ENCODE measurements around the gene GP1BB.
"Not testable (repeated sequence)": the region's sequence is repeated elsewhere in the genome, so short reads cannot be mapped to it uniquely, and the experiment has no call there.

GP1BB gene

DNA sequence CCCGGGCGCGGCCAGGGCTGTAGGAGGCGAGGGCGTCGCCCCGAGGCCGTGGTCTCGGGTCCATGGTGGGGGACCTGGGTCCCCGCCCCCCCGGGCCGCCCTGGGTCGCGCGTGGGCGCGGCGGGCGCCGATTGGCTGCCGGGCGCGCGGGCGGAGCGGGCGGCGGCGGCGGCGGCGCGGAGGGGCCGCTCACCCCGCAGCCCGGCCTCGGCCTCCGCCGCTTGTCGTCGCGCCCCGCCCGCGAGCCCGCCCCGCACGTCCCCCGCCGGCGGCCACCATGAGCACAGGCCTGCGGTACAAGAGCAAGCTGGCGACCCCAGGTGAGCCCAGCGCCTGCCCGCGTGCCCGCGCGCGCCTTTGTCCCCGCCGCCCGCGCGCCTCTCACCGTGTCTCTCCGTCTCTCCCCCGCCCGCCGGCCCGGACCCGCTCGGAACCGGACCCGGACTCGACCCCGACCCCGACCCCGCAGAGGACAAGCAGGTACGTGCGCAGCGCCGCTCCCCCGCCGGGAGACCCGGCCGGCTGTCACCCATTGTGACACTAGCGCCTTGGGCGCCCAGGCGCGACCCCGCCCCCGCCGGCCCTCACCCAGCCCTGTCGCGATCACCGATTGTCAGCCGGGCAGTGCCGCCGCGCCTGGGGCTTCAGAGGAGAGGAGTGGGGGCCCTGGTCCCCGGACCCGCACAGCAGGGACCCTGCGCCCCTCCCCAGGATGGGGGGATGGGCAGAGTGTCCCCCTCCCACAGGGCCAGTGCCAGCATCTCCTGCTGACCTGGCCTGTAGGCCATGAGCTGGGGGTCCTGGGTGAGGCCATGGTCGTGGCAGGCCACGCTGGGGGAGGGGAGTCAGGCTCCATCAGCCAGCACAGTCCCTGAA is 8.8 kb upstream of the GP1BB start, which contains the start of gene SEPTIN5:
Gene SEPTIN5 (plus strand): TSS at position 192 of the 876 bp plus-strand sequence. CDS start 86 bp downstream, at position 278.
- ATAC-seq (no peak), DNase-seq (no peak)

DNA sequence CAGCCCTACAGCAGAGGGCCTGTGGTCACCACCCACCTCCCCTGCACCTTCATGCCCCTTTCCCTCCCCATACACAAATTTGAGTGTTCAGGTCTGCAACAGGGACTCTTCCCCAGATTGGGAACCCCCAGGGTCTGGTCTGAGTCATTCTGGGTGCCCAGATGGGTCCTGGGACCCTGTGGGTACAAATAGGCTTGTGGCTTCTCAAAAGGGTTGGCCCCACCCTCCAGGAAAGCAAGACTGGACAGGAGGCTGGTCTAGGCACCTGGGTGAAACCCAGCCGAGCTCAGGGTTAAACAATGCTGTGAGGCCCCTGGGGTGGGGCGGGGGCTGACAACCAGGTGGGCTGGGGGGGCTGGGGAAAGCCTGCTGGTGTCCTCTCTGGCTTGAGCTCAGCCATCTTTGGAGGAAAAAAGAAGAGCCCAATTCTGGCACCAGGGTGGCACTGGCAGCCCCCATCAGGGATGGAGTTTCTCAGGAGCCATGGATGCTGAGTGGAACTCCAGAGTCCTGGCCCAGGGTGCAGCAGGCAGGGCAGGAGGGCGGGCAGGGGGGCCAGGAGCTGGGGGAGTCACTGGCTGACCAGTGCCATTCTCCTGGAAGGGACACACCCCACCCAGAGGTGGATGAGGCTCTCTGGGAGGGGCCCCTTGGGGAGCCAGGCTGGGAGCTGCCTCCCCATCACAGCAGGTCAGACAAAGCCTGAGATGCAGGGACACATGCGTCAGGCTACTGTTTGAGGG is 8.0 kb upstream of the GP1BB start:
- no peak for ATAC-seq

DNA sequence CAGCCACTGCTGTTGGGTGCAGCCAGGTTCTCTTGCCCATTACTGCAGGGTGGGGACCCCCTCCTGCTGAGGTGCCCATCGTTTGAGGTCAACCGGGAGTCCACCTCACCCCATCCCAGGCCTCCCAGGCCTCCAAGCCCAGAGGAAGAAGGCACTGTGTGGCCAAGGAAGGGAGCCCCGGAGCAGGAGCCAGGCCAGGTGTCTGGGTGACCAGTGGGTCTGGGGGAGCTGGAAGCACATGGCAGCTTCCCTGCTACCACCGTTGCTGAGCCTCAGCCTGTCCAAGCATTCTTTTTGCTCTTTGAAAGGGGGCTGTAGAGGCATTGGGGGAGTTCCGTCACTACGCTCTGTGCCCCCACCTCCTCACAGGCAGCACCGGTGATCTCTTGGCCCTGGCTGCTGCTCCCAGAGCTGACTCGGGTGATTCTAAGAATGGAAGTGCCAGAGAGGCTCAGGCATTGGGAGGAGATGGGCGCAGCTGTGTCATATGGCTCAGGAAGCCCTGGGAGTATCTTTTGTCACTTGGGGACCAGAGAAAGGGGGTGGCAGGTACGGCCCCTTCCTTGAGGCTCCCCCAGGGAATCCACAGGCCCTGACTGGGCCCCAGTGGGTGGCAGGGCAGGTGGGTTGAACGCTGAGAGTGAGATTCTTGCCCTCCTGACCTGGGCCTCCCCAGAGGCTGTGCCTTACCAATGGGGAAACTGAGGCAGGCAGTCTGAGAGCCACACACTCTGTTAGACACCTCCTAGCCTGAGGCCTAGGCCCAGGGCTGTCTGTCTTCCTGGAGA is 7.1 kb upstream of the GP1BB start:
- no peak for ATAC-seq
- no peak for DNase-seq

More for the DNA sequence above, 8.0 kb upstream of the GP1BB start:
- no peak for DNase-seq

DNA sequence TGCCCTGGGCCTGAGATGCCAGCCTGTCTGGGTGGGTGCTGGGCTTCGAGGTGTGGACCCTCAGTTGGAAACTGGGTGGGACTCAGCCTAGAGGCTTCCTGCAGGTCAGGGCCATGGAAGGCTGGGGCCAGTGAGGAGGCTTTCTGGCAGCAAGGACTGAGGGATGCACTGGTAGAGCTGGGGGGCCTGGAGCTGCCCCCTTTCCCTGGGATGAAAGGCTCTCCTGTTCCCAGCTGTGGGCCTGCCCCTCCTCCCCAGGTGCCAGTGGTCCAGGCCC is 6.6 kb upstream of the GP1BB start:
- DNase-seq = no peak
- ATAC-seq = no peak

DNA sequence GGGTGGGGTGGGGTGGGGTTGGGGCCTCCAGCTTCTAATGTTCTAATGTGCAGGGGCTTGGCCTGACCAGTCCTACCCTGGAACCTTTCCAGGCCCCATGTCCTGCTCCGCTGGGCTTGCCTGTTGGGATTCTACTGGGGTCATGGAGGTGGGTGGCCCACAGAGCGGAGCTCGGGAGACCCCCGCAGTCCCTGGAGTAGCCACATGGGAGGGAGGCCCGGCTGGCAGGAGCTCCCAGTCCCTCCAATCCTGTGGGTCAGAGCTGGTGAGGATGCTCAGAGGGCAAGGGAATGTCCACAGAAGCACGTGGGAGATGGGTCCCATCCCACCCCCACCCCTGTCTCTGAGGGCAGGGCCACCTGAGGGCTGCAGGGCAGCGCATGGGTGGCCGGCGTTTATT is 6.2 kb upstream of the GP1BB start:
- DNase-seq (no peak), ATAC-seq (no peak)

DNA sequence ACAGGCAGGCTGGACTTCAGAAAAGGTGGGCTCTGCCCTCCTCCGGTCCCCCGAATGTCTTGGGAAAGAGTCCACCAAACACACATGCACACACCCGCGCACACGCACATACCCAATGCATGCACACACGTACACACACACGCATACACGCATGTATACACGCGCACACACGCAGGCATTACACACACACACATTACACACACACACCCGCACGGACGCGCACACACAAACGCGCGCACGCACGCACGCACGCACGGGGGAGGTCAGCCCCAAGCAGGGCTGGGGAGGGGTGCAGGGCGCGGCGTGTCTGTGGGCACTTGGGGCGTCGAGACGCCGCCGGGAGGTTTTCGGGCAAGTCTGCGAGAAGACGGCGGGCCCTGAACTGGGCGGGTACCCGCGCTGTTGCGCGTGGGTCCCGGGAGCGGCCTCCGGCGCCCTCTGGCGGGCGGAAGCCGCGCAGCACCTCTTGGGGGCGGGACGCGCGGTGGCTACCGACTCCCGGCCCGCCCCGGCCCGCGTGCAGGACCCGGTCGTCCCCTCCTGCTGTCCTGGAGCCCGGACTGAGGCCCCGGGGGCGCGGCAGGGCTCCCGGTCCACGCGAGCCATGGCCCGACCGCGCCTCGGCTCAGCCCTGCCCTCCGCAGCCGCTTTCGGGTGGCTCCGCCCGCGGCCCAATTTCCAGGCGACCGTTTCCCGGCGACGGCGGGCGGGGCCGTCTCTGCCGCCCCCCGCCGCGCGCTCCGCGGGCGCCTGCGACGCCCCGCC is 5.5 kb upstream of the GP1BB start:
- peak; percentile 85 for DNase-seq
- peak; percentile 81 for ATAC-seq

DNA sequence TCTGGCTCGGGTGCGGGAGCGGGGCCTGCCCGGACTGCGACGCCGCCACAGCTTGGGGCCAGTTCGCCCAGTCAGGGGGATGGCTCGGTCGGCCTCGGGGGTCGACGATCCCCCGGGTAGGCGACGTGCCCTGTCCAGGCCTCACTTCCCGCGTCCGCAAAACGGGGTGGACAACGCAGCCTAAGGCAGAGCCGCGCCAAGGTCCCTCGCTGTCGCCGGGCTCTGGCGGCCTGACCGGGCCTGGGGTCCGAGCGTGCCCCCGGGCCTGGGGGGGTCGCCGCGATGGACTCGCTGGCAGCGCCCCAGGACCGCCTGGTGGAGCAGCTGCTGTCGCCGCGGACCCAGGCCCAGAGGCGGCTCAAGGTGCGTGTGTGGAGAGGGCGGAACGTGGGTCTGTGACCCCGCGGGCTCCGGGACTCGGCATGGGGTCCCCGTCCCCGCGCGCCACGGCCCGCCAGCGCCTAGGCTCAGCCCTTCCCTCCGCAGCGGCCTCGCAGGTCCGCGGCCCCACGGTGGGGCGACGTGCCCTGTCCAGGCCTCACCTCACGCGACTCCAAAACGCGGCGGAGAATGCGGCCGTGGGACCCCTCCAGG is 4.8 kb upstream of the GP1BB start:
- ATAC-seq (no peak), DNase-seq (no peak)

DNA sequence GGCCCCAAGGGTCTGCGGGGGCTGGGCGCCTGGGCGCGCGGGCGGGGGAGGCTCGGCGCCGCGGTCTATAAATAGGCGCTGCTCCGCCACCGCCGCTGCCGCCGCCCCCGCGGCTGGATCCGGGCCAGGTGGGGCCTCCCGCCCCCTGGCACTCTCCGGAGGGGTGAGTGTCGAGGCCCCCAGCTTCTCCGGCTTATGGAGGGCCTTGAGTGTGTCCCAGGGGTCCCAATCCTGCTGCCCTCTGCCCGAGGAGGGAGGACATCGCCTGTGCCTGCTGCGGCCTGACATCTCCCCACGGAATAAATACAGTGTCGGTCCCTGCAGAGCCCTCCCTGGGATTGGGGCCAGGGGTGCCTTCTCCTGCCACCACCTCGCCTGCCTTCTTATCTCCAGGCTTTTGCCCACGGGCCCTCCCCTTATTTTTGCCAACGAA is 4.3 kb upstream of the GP1BB start:
- DNase-seq = no peak

DNA sequence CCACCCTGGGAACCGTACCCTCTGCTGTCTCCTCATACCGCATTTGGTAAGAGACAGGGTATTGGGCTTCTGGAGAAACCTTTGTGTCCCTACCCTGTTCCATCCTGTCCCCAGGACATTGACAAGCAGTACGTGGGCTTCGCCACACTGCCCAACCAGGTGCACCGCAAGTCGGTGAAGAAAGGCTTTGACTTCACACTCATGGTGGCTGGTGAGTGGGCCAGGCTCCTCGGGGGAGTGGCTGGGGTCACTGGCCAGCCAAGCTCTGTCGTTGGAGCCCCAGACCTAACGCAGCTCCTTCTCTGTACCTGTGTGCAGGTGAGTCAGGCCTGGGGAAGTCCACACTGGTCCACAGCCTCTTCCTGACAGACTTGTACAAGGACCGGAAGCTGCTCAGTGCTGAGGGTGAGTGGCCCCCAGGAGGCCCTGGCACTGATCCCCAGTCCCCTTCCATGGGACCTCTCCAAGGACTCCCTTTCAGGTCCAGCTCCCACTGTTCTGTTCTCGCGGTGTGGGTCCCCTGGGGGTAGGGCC is 3.8 kb upstream of the GP1BB start:
- DNase-seq (no peak), ATAC-seq (no peak)

More for the DNA sequence above, 4.3 kb upstream of the GP1BB start:
- ATAC-seq = no peak

DNA sequence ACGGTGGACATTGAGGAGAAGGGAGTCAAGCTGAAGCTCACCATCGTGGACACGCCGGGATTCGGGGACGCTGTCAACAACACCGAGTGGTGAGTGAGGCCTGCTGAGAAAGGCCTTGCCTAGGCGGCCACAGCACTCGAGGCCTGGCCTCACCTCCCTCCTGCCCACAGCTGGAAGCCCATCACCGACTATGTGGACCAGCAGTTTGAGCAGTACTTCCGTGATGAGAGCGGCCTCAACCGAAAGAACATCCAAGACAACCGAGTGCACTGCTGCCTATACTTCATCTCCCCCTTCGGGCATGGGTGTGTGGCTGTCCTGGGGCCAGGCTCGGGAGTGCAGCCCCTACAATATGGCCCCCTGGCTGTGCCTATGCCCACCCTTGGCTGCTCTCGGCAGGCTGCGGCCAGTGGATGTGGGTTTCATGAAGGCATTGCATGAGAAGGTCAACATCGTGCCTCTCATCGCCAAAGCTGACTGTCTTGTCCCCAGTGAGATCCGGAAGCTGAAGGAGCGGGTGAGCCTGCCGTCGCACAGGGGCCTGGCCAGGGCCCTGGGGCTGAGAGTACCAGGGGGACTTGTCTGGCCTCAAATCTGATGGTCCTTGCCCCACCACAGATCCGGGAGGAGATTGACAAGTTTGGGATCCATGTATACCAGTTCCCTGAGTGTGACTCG is 3.0 kb upstream of the GP1BB start:
- DNase-seq (no peak), ATAC-seq (no peak)

DNA sequence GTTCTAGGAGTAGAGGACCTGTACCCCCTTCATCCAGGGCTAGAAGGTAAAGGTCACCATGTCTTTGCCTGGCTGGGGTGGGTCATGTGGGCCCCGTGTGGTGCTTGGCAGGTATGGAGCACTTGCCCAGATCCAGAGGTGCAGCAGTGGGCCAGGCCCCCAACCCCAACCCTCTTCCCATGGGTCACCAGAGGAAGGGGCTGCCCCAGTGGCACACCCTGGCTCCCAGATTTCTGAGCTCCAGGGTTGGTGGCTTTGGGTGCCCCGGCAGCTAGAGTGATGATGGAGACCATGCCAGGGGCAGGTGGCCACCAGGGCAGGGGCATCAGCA is 2.4 kb upstream of the GP1BB start:
- DNase-seq = no peak

DNA sequence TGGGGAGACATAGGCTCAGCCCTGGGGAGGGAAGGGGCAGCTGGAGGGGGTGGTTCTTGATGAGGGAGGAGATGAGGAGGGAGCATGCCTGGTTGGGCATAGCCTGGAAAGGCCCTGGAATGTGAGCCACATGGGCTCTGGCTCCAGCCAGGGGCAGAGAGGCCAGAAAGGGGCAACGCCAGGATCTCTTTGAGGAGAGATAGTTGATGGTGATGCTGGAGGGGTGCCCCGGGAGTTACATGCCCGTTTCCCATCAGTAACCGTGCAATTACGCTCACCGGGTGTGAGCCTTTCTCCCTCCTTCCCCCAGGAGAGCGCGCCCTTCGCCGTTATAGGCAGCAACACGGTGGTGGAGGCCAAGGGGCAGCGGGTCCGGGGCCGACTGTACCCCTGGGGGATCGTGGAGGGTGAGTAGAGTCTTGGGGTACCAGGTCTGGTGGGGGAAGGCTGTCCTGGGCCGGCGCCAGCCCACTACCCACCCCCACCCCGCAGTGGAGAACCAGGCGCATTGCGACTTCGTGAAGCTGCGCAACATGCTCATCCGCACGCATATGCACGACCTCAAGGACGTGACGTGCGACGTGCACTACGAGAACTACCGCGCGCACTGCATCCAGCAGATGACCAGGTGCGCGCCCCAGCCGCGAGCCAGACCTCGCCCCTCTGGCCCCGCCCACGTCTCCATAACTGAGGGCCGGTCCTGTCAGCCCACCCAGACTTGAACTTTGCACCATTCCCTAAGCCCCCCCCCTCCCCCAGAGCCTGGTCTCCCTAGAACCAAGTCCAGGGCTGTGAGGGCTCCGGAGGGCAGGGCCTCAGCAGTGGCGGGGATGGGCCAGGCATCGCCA is 1.8 kb upstream of the GP1BB start:
- DNase-seq (no peak), ATAC-seq (no peak)

More for the DNA sequence above, 2.4 kb upstream of the GP1BB start:
- ATAC-seq = no peak

DNA sequence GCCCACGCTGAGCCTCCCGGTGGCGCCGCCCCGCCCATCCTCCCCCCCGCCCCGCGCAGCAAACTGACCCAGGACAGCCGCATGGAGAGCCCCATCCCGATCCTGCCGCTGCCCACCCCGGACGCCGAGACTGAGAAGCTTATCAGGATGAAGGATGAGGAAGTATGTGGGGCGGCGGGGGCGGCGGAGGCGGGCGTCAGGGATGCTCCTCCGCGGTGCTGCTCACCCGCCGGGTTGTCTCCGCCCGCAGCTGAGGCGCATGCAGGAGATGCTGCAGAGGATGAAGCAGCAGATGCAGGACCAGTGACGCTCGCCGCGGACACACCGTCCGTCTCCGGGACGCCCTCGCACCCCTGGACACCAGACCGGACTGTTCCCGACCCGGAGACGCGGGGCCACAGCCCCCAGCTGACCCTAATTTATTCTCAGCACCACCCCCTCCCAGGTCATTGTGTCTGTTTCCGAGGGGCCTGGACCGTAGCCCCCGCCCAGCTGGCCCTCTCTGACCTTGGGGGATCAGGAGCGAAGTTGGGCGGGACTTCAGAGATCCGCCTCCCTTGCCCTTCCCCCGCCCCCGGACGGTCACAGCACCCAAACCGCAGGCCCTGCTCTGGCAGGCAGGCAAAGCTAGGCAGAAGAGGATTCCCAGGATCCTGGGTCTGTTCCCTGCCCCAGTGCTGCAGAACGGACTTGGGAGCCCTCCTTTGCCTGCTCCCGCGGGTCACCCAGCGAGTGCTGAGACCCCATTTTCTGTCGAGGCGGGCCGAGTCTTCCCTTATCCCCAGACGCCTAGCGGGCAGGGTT is 959 bp upstream of the GP1BB start:
- no peak for ATAC-seq
- DNase-seq = no peak

DNA sequence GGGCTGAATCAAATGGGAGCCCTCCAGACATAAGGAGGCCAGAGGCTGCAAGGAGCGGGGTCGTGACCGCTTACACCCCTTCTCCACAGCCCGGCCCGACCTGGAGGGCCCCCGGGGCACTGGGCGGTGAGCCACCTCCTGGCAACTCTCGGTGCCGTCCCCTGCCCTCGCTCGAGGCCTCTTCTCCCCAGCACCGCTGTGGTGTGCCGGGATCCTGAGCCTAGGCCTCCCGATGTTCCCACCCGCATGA is 432 bp upstream of the GP1BB start:
- no peak for DNase-seq
- ATAC-seq = no peak

DNA sequence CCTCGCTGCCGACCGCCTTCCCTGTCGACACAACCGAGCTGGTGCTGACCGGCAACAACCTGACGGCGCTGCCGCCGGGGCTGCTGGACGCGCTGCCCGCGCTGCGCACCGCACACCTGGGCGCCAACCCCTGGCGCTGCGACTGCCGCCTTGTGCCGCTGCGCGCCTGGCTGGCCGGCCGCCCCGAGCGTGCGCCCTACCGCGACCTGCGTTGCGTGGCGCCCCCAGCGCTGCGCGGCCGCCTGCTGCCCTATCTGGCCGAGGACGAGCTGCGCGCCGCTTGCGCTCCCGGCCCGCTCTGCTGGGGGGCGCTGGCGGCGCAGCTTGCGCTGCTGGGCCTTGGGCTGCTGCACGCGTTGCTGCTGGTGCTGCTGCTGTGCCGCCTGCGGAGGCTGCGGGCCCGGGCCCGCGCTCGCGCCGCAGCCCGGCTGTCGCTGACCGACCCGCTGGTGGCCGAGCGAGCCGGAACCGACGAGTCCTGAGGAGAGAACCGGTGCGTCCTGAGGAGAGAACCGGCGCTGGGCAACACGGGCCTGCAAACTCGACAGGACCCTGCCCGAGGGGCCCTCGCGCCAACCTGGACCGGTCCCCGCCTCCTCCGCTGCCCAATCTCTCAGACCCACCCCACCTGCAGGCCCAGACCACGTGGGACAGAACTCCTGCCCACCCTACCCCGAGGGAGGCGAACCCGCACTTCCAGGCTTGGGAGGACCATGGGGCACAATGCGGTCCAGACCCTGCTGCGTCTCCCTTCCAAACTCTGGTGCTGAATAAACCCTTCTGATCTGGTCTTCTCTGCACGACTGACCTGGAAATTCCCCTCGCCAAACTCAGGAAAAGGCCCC is 866 bp downstream of the GP1BB start:
- ATAC-seq (peak; percentile 73), DNase-seq (peak; percentile 59)

DNA sequence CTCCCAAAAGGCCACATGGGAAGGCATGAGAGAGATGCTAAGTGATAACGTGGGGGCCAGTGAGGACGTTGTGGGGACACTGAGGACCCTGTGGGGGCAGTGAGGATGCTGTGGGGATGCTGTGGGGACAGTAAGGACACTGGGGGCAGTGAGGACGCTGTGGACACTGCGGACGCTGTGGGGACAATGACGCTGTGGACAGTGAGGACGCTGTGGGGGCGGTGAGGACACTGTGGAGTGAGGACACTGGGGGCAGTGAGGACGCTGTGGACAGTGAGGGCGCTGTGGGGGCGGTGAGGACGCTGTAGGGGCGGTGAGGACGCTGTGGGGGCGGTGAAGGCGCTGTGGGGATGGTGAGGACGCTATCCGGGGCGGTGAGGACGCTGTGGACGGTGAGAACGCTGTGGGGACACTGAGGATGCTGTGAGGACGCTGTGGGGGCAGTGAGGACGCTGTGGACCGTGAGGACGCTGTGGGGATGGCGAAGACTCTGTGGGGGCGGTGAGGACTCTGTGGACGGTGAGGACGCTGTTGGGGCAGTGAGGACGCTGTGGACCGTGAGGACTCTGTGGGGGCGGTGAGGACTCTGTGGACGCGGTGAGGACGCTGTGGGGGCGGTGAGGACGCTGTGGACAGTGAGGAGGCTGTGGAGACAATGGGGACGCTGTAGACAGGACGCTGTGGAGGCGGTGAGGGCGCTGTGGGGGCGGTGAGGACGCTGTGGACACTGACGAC is 1.8 kb downstream of the GP1BB start:
- no peak for ATAC-seq

DNA sequence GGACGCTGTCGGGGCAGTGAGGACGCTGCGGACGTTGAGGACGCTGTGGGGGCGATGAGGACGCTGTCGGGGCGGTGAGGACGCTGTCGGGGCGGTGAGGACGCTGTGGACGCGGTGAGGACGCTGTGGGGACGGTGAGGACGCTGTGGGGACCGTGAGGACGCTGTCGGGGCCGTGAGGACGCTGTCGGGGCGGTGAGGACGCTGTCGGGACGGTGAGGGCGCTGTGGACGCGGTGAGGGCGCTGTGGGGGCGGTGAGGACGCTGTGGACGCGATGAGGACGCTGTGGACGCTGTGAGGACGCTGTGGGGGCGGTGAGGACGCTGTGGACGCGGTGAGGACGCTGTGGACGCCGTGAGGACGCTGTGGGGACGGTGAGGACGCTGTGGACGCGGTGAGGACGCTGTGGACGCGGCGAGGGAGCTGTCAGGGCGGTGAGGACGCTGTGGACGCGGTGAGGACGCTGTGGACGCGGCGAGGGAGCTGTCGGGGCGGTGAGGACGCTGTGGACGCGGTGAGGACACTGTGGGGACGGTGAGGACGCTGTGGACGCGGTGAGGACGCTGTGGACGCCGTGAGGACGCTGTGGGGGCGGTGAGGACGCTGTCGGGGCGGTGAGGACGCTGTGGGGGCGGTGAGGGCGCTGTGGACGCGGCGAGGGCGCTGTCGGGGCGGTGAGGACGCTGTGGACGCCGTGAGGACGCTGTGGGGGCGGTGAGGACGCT is 2.9 kb downstream of the GP1BB start:
- ATAC-seq, DNase-seq: not testable (repeated sequence)

More for the DNA sequence above, 1.8 kb downstream of the GP1BB start:
- DNase-seq = no peak

All from stimulated activated naive CD8-positive, alpha-beta T cell treated with anti-CD3 and anti-CD28 coated beads, Interleukin-15, Interleukin-2, amounts not matched to agents 100 U/mL and 50 U/mL, for 24 hours (primary cell).